DMS 273 (cell line): ENCODE data around the gene MICB.
A peak's percentile ranks its signal among the peaks of the same experiment; 100 is the strongest.

Experiments used
- DNase-seq: peaks from one replicate; lab custom pipeline; 2025; ENCODE audit not compliant: unreplicated experiment; lab: John Stamatoyannopoulos, UW

MICB gene

GRCh38 chr6:31535538-31536324 lies 37.8 kb downstream of the MICB start:
- no peak for DNase-seq

- no peak for DNase-seq
These were observed 41.0 kb downstream of the MICB start for GRCh38 chr6:31538805-31539400.

GRCh38 chr6:31540640-31541039 lies 42.7 kb downstream of the MICB start:
- no peak for DNase-seq

- DNase-seq, result peak; percentile 70
These were observed 43.2 kb downstream of the MICB start for GRCh38 chr6:31541059-31541657.

- DNase-seq, result peak; percentile 99
These were observed 43.9 kb downstream of the MICB start, which contains the start of gene DDX39B for GRCh38 chr6:31541658-31542521. Gene DDX39B, minus strand, starts transcription at chr6:31542003. Its CDS starts 1,471 bp downstream, at chr6:31540532.

- DNase-seq, result no peak
These were observed 45.7 kb downstream of the MICB start for GRCh38 chr6:31543639-31544038.

GRCh38 chr6:31544676-31545075 lies 46.7 kb downstream of the MICB start:
- DNase-seq, result no peak

- no peak for DNase-seq
These were observed 47.3 kb downstream of the MICB start for GRCh38 chr6:31545291-31545690.

- DNase-seq, result peak; percentile 96
These were observed 48.5 kb downstream of the MICB start, which contains the start of gene ATP6V1G2 for GRCh38 chr6:31546339-31546957. Gene ATP6V1G2, minus strand, starts transcription at chr6:31546608. Its CDS starts 49 bp downstream, at chr6:31546559.

- DNase-seq, result peak; percentile 99
These were observed 49.2 kb downstream of the MICB start, which contains the start of gene NFKBIL1 for GRCh38 chr6:31546958-31547726. Gene NFKBIL1, plus strand, starts transcription at chr6:31547608. Its CDS starts 87 bp downstream, at chr6:31547695.

GRCh38 chr6:31547727-31548543 lies 50.0 kb downstream of the MICB start:
- no peak for DNase-seq

- no peak for DNase-seq
These were observed 50.6 kb downstream of the MICB start for GRCh38 chr6:31548544-31548873.

GRCh38 chr6:31551371-31551770 lies 53.4 kb downstream of the MICB start:
- peak; percentile 68 for DNase-seq

GRCh38 chr6:31556307-31556706 lies 58.4 kb downstream of the MICB start:
- no peak for DNase-seq

GRCh38 chr6:31557443-31558317 lies 59.7 kb downstream of the MICB start:
- DNase-seq, result no peak

GRCh38 chr6:31558318-31558625 lies 60.3 kb downstream of the MICB start:
- DNase-seq, result no peak

GRCh38 chr6:31558631-31559500 lies 60.9 kb downstream of the MICB start:
- no peak for DNase-seq
